ENCODE results near the gene PLA2G4A.
A peak's percentile ranks its signal among the peaks of the same experiment; 100 is the strongest.

The PLA2G4A gene

DNA sequence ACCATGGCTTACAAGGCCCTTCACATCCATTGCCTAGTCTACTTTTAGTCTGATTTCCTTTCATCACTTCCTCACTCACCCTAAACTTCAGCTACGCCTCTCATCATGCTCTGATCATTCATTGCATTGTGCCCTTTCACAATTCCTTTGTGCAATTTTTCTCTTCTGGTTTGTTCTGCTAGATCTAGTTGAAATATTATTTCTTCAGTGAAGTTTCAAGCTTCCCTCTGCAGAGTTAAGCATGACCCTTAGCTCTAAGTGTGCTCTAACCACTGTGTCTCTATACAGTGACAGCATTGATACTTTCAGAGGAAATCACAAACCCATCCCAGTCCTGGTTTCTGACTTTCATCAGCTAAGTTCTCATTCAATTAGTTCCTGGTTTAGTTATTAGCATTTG lies 166.1 kb downstream of the PLA2G4A start:
- DNase-seq (ENCODE audit: low read depth) = no peak
- TF ChIP-seq, protein P1, sequence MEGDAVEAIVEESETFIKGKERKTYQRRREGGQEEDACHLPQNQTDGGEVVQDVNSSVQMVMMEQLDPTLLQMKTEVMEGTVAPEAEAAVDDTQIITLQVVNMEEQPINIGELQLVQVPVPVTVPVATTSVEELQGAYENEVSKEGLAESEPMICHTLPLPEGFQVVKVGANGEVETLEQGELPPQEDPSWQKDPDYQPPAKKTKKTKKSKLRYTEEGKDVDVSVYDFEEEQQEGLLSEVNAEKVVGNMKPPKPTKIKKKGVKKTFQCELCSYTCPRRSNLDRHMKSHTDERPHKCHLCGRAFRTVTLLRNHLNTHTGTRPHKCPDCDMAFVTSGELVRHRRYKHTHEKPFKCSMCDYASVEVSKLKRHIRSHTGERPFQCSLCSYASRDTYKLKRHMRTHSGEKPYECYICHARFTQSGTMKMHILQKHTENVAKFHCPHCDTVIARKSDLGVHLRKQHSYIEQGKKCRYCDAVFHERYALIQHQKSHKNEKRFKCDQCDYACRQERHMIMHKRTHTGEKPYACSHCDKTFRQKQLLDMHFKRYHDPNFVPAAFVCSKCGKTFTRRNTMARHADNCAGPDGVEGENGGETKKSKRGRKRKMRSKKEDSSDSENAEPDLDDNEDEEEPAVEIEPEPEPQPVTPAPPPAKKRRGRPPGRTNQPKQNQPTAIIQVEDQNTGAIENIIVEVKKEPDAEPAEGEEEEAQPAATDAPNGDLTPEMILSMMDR (conservative IDR thresholded peaks at IDR 0.05; ENCODE audit: low read length) = no peak
- H3K4me3 ChIP-seq (ENCODE audit: low read length) = no peak overlapping the region

DNA sequence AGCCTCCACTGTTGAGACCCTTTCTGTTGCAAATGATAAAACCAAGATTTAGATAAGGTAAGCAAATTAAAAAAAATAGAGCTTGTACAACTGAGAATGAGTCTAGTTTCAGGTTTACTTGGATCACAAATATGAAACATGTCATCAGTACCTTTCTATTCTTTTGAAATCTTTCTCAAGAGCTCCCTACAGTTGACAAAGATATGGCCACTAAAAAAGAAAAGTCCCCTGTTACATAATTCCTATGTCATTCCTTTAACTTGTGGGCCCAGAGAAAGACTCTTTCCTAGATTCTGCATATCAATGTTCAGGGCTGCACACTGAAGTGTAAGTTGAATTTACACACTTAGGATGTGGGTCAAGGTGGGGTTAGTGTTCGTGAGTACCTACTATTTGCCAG lies 168.1 kb downstream of the PLA2G4A start:
- DNase-seq (ENCODE audit: low read depth) = no peak
- H3K4me3 ChIP-seq (ENCODE audit: low read length) = no peak overlapping the region
- TF ChIP-seq, protein P1 (conservative IDR thresholded peaks at IDR 0.05; ENCODE audit: low read length) = no peak

DNA sequence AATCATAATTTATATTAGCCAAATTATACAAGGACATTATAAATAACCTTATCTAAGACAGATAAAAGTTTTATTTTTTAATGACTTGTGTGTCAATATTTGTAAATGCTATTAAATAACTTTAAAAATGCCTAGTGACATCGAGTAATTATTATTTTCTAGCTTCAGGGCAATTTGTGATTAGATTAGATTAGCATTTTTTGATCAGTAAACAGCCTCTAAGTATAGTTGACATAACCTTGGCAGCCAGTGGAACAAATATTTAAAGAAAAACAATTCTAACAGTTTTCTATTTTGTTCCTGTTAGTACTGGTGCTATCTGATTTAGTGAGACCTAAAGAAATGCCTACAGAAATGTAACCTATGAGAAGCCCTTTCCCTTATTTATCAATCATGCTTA lies 169.1 kb downstream of the PLA2G4A start:
- no peak for DNase-seq (ENCODE audit: low read depth)
- H3K4me3 ChIP-seq (ENCODE audit: low read length) = no peak overlapping the region
- TF ChIP-seq, protein P1 (conservative IDR thresholded peaks at IDR 0.05; ENCODE audit: low read length) = no peak

DNA sequence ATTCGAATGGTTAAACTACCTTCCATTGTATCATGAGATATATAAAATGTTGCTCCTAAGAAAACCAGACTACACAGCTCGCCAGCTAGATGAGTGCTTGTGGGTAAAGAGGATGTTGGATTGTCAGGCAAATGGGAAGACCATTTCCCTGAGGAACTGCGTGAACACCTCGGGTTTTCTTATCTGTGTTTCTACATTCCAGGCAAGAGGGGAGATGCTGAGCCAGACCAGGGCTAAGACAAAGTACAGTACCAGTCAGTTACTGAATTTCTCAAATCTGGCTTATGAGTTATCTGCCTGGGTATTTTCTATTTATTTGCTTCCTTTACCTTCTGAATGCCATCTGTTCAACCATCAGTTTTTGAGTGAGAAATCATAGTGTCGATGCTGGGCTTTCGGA lies 170.8 kb downstream of the PLA2G4A start:
- no peak overlapping the region for H3K4me3 ChIP-seq (ENCODE audit: low read length)
- TF ChIP-seq, protein P1 (conservative IDR thresholded peaks at IDR 0.05; ENCODE audit: low read length) = no peak
- DNase-seq (ENCODE audit: low read depth) = no peak

DNA sequence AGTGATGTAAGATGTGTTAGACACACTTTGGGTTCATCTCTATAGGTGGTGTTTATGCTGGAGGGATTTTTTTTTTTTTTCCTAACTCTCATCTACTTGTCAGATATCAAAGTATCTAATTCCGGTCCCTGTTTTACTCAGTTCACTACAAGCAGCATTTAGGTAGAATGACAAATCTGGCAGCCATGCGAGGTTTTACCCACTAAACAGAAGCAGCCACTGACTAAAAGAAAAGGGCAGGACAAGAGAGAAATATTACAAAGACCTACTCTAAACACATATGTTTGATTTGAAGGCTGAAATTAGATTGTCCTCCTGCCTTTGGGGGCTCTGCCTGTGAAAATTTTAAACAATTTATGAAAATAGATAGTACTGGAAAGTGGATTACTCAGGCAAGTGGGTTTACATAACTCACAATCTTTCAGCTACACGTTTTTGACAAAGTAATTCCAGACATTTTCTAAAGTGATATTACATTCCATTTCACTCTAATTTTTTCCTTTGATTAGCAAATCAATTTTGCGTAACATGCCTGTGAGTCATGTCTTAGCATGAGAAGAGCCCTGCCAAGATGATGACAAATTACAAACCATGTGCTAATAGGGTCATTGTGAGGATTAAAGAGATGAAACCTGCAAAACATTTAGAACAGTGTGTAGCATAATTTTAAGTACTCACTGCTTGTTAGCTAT lies 172.6 kb downstream of the PLA2G4A start:
- TF ChIP-seq, protein P1 (conservative IDR thresholded peaks at IDR 0.05; ENCODE audit: low read length) = no peak
- no peak overlapping the region for H3K4me3 ChIP-seq (ENCODE audit: low read length)
- DNase-seq (ENCODE audit: low read depth) = peak; percentile 90

DNA sequence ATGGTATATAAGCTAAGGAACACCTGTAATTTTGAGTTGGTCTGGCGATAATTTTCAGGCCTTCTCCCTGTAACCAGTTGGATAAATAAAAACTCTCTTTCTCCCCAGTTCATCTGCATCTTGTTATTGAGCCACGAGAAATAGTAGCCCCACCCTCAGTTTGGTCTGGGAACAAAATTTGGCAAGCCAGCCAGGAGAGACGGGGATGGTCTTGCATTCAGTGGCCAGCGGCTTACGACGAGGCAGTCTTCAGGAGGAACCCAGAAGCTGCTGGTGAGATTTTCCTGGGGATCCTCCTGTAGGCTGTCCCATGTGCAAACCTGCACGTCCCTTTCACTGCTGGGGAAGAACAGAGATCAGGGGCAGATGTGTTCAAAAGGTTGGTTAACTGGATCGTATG lies 174.6 kb downstream of the PLA2G4A start:
- TF ChIP-seq, protein P1 (conservative IDR thresholded peaks at IDR 0.05; ENCODE audit: low read length) = no peak
- no peak for DNase-seq (ENCODE audit: low read depth)

DNA sequence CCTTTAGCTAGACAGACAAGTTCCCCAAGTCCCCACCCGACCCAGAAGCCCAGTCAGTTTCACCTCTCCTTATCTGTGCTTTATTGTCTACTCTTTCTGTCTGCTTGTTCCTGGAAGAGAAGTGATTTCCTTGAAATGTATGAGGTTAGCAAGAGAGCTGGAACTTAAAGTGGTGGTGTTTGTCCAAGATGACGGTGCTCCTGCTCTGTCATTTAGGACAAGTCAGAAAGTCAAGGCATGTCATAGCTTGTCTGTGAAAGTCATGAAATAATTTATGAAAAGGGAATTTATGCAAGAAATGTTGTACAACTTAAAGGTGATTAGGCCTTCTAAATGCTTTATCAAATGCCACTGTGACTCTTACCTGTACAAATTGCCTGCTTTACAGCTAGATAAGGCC lies 178.1 kb downstream of the PLA2G4A start:
- no peak overlapping the region for H3K4me3 ChIP-seq (ENCODE audit: low read length)
- DNase-seq (ENCODE audit: low read depth) = no peak

More for the DNA sequence above, 174.6 kb downstream of the PLA2G4A start:
- H3K4me3 ChIP-seq (ENCODE audit: low read length) = no peak overlapping the region

More for the DNA sequence above, 178.1 kb downstream of the PLA2G4A start:
- TF ChIP-seq, protein P1 (conservative IDR thresholded peaks at IDR 0.05; ENCODE audit: low read length) = no peak

All from AG10803 (cell line).